ENCODE results near the gene ZNF750. TPM values are rescaled to one million over a fixed set of nuclear protein-coding genes. Genes with fewer than 3 reads are reported as not detected.

ZNF750 gene
- 9.2 and 10.2 TPM in 2 replicates for total RNA-seq

GRCh38 chr17:82839617-82840292 lies at the start of gene ZNF750:
Gene ZNF750, minus strand, starts transcription at chr17:82840022. Its CDS starts 7,568 bp downstream, at chr17:82832454.

Other genes with a start within 250 kb of the ZNF750 start
- gene WDR45B, start 191.6 kb downstream of the ZNF750 start, total RNA-seq: 77.4 and 105 TPM in 2 replicates
- 4.7 and 12.3 TPM in 2 replicates for gene RAB40B, start 141.3 kb downstream of the ZNF750 start, total RNA-seq
- gene FN3KRP, start 123.3 kb downstream of the ZNF750 start, total RNA-seq: 8.4 and 20.2 TPM in 2 replicates
- 4.3 and 6.6 TPM in 2 replicates for gene FN3K, start 104.4 kb downstream of the ZNF750 start, total RNA-seq
- 21.2 and 32.8 TPM in 2 replicates for gene TBCD, start 88.0 kb downstream of the ZNF750 start, total RNA-seq
- gene METRNL, start 239.6 kb upstream of the ZNF750 start, total RNA-seq: 38.8 and 114 TPM in 2 replicates